HEK293 (cell line): ENCODE measurements around the gene DPCD.

Experiments
- BCL11A ChIP-seq: fragments of 450-650 bp; formaldehyde crosslinking; IDR thresholded peaks from 2 replicates; pipeline ENCODE4 v1.5.1; 2016; ENCODE audit warnings: low read depth, missing biosample characterization, missing genetic modification characterization
- CTCF ChIP-seq: fragments of 450-650 bp; formaldehyde crosslinking; IDR thresholded peaks from 2 replicates; pipeline ENCODE4 v1.5.1; 2016; ENCODE audit warnings: missing biosample characterization, missing genetic modification characterization
- MYNN ChIP-seq: fragments of 450-650 bp; formaldehyde crosslinking; IDR thresholded peaks from 2 replicates; pipeline ENCODE4 v1.5.1; 2016; ENCODE audit warnings: missing biosample characterization, missing genetic modification characterization, borderline replicate concordance
- PRDM2 ChIP-seq: fragments of 450-650 bp; formaldehyde crosslinking; IDR thresholded peaks from 2 replicates; pipeline ENCODE4 v1.5.1; 2016; ENCODE audit warnings: missing biosample characterization, missing genetic modification characterization, borderline replicate concordance
- PRDM6 ChIP-seq: fragments of 450-650 bp; formaldehyde crosslinking; IDR thresholded peaks from 2 replicates; pipeline ENCODE4 v1.5.1; 2017; ENCODE audit warnings: missing biosample characterization, missing genetic modification characterization
- SCRT2 ChIP-seq: fragments of 450-650 bp; formaldehyde crosslinking; IDR thresholded peaks from 2 replicates; pipeline ENCODE4 v1.5.1; 2016; ENCODE audit warnings: missing biosample characterization, missing genetic modification characterization
- SETDB1 ChIP-seq: IDR thresholded peaks from one replicate; pipeline ENCODE4 v1.6.1; 2017; ENCODE audit warnings: mild to moderate bottlenecking, low read length, moderate library complexity, mixed read lengths; ENCODE audit not compliant: insufficient read length
- ZNF10 ChIP-seq: fragments of 450-650 bp; formaldehyde crosslinking; IDR thresholded peaks from 2 replicates; pipeline ENCODE4 v1.5.1; 2017; ENCODE audit warnings: missing biosample characterization, missing genetic modification characterization
- ZNF169 ChIP-seq: fragments of 450-650 bp; formaldehyde crosslinking; IDR thresholded peaks from 2 replicates; pipeline ENCODE4 v1.5.1; 2016; ENCODE audit warnings: missing biosample characterization, missing genetic modification characterization
- ZNF18 ChIP-seq: fragments of 450-650 bp; formaldehyde crosslinking; IDR thresholded peaks from 2 replicates; pipeline ENCODE4 v1.5.1; 2016; ENCODE audit warnings: missing biosample characterization, missing genetic modification characterization
- ZNF2 ChIP-seq: fragments of 450-650 bp; formaldehyde crosslinking; IDR thresholded peaks from 2 replicates; pipeline ENCODE4 v1.5.1; 2016; ENCODE audit warnings: missing biosample characterization, missing genetic modification characterization
- ZNF221 ChIP-seq: fragments of 450-650 bp; formaldehyde crosslinking; IDR thresholded peaks from 2 replicates; pipeline ENCODE4 v1.5.1; 2017; ENCODE audit warnings: missing biosample characterization, missing genetic modification characterization, borderline replicate concordance
- ZNF266 ChIP-seq: fragments of 450-650 bp; formaldehyde crosslinking; IDR thresholded peaks from 2 replicates; pipeline ENCODE4 v1.5.1; 2016; ENCODE audit warnings: missing biosample characterization, missing genetic modification characterization, low read depth
- ZNF341 ChIP-seq: fragments of 450-650 bp; formaldehyde crosslinking; IDR thresholded peaks from 2 replicates; pipeline ENCODE4; 2016; ENCODE audit warnings: low read depth, missing biosample characterization, missing genetic modification characterization
- ZNF48 ChIP-seq: fragments of 450-650 bp; formaldehyde crosslinking; IDR thresholded peaks from 2 replicates; pipeline ENCODE4 v1.5.1; 2016; ENCODE audit warnings: missing biosample characterization, missing genetic modification characterization
- ZNF561 ChIP-seq: fragments of 450-650 bp; IDR thresholded peaks from 2 replicates; pipeline ENCODE4 v1.5.1; 2018; ENCODE audit warnings: missing biosample characterization, missing genetic modification characterization, borderline replicate concordance
- ZNF677 ChIP-seq: fragments of 450-650 bp; IDR thresholded peaks from 2 replicates; pipeline ENCODE4 v1.5.0; 2018; ENCODE audit warnings: missing biosample characterization, mild to moderate bottlenecking, missing genetic modification characterization, moderate library complexity
- ZNF747 ChIP-seq: fragments of 450-650 bp; formaldehyde crosslinking; IDR thresholded peaks from 2 replicates; pipeline ENCODE4 v1.5.1; 2016; ENCODE audit warnings: missing biosample characterization, missing genetic modification characterization
- ZNF785 ChIP-seq: fragments of 450-650 bp; formaldehyde crosslinking; IDR thresholded peaks from 2 replicates; pipeline ENCODE4 v1.5.1; 2016; ENCODE audit warnings: missing biosample characterization, missing genetic modification characterization
- ZNF830 ChIP-seq: fragments of 450-650 bp; IDR thresholded peaks from 2 replicates; pipeline ENCODE4 v1.5.0; 2018; ENCODE audit warnings: missing biosample characterization, missing genetic modification characterization, low read depth, mild to moderate bottlenecking, moderate library complexity
- ZNF843 ChIP-seq: fragments of 450-650 bp; formaldehyde crosslinking; IDR thresholded peaks from 2 replicates; pipeline ENCODE4 v1.5.1; 2016; ENCODE audit warnings: missing biosample characterization, missing genetic modification characterization
- ZSCAN16 ChIP-seq: fragments of 450-650 bp; formaldehyde crosslinking; IDR thresholded peaks from 2 replicates; pipeline ENCODE4 v1.5.1; 2016; ENCODE audit warnings: missing biosample characterization, missing genetic modification characterization
- TF ChIP-seq, protein P1 (sequence below): fragments of 450-650 bp; formaldehyde crosslinking; IDR thresholded peaks from 2 replicates; pipeline ENCODE4 v1.5.1; 2016; ENCODE audit warnings: missing biosample characterization, missing genetic modification characterization
- TF ChIP-seq, protein P2 (sequence below): fragments of 450-650 bp; formaldehyde crosslinking; IDR thresholded peaks from 2 replicates; pipeline ENCODE4 v1.5.0; 2017; ENCODE audit warnings: missing biosample characterization, missing genetic modification characterization, borderline replicate concordance

The DPCD gene

GRCh38 chr10:101569622-101570427, 18.3 kb upstream of the DPCD start (continued):
- TF ChIP-seq ZNF10 (no peak), ZNF341 (tag by site-specific recombination) (peak; percentile 93), ZNF18 (tag by site-specific recombination) (peak; percentile 82; the same call in 1 of the 2 replicates), SETDB1 (no peak), PRDM2 (no peak), ZNF169 (tag by site-specific recombination) (no peak), ZSCAN16 (tag by site-specific recombination) (peak; percentile 58), ZNF266 (no peak), ZNF843 (tag by site-specific recombination) (peak; percentile 52), ZNF2 (tag by site-specific recombination) (0 out of 2 replicates have a peak, but pooled peaks have one; percentile 40), SCRT2 (tag by site-specific recombination) (no peak), ZNF221 (tag by site-specific recombination) (no peak), PRDM6 (tag by site-specific recombination) (no peak), MYNN (tag by site-specific recombination) (no peak), ZNF48 (no peak), CTCF (tag by site-specific recombination) (peak; percentile 93), ZNF747 (no peak), ZNF561 (0 out of 2 replicates have a peak, but pooled peaks have one; percentile 26), BCL11A (tag by site-specific recombination) (peak; percentile 38; the same call in 1 of the 2 replicates), ZNF677 (tag by site-specific recombination) (no peak), ZNF830 (no peak), ZNF785 (tag by site-specific recombination) (no peak)
- TF ChIP-seq, protein P1, sequence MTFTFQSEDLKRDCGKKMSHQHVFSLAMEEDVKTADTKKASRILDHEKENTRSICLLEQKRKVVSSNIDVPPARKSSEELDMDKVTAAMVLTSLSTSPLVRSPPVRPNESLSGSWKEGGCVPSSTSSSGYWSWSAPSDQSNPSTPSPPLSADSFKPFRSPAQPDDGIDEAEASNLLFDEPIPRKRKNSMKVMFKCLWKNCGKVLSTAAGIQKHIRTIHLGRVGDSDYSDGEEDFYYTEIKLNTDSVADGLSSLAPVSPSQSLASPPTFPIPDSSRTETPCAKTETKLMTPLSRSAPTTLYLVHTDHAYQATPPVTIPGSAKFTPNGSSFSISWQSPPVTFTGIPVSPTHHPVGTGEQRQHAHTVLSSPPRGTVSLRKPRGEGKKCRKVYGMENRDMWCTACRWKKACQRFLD: no peak
- TF ChIP-seq, protein P2, sequence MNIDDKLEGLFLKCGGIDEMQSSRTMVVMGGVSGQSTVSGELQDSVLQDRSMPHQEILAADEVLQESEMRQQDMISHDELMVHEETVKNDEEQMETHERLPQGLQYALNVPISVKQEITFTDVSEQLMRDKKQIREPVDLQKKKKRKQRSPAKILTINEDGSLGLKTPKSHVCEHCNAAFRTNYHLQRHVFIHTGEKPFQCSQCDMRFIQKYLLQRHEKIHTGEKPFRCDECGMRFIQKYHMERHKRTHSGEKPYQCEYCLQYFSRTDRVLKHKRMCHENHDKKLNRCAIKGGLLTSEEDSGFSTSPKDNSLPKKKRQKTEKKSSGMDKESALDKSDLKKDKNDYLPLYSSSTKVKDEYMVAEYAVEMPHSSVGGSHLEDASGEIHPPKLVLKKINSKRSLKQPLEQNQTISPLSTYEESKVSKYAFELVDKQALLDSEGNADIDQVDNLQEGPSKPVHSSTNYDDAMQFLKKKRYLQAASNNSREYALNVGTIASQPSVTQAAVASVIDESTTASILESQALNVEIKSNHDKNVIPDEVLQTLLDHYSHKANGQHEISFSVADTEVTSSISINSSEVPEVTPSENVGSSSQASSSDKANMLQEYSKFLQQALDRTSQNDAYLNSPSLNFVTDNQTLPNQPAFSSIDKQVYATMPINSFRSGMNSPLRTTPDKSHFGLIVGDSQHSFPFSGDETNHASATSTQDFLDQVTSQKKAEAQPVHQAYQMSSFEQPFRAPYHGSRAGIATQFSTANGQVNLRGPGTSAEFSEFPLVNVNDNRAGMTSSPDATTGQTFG (tag by site-specific recombination): no peak
